Measurements from ENCODE around the gene HAVCR1.
"Not testable (repeated sequence)": the region's sequence is repeated elsewhere in the genome, so short reads cannot be mapped to it uniquely, and the experiment has no call there.

The HAVCR1 gene

DNA sequence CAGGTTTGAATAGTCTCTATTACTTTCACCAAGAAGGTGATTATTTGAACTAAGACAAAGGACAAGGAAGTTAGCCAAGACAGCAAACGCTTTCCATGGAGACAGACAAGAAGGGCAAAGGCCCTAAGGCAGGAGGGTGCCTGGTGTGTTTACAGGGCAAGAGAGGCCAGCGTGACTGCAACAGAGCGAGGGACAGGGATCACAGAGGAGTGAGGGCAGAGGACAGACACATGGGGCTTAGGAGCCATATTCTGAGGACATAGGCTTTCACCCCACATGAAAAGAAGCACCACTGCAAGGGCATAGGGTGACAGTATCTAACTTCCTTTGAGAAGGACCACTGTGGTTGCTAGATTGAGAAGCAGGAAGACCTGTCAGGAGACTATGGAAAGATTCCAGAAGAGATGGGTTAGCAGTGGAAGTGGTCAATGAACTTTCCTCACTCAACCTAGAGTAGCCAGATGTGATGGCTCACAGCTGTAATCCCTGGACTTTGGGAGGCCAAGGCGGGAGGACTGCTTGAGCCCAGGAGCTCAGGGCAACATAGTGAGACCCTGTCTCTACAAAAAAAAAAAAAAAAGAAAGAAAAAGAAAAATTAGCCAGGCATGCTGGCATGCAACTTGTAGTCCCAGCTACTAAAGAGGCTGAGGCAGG is 5.0 kb upstream of the HAVCR1 start:
- Histone ChIP-seq H3K4me3 (ENCODE audit: low read length, poor library complexity, severe bottlenecking) (no peak overlapping the region), H3K4me1 (ENCODE audit: insufficient read depth, low read length, poor library complexity, severe bottlenecking) (no peaks in the 10 kb centered on the region), H3F3A (ENCODE audit: low read depth) (no peaks in the 10 kb centered on the region), H2AFZ (ENCODE audit: low read length) (no peak overlapping the region), H3K9me3 (ENCODE audit: insufficient read depth, low read depth, low read length) (no peaks in the 10 kb centered on the region), H3K9ac (ENCODE audit: low read depth, low read length, poor library complexity, severe bottlenecking) (no peak overlapping the region), H3K79me2 (ENCODE audit: insufficient read depth, low read length) (no peaks in the 10 kb centered on the region), H3K27me3 (ENCODE audit: insufficient read depth, low read length, poor library complexity, severe bottlenecking) (no peaks in the 10 kb centered on the region), H3K9me2 (replicated peaks; ENCODE audit: low read depth, low read length) (no peaks in the 10 kb centered on the region), H4K20me1 (ENCODE audit: insufficient read depth, low read length, poor library complexity, severe bottlenecking) (no peaks in the 10 kb centered on the region), H3K36me3 (ENCODE audit: insufficient read depth, low read length) (no peaks in the 10 kb centered on the region), H3K4me2 (ENCODE audit: low read depth, low read length, poor library complexity, severe bottlenecking) (no peak overlapping the region)
- no peak for TF ChIP-seq EZH2phosphoT487 (IDR thresholded peaks at IDR 0.05; ENCODE audit: borderline replicate concordance)
- TF ChIP-seq CTCF (conservative IDR thresholded peaks at IDR 0.05; ENCODE audit: low read length) = no peak

DNA sequence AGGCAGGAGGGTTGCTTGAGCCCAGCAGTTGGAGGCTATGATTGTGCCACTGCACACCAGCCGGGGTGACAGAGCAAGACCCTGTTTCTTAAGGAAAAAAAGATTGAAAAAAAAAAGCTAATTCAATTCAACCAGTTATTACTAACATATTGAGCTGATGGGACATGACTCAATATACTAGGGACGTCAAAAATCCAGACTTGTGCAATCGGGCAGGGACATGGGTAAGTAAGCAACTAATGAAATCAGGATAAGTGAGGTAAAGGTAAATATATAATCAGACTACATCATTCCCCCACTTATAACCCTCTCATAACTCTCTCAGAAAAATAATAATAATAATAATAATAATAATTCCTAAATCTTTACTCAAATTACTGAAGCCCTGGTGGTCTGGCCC is 975 bp upstream of the HAVCR1 start:
- H3K79me2 ChIP-seq (ENCODE audit: insufficient read depth, low read length) = no peaks in the 10 kb centered on the region
- H3K4me1 ChIP-seq (ENCODE audit: insufficient read depth, low read length, poor library complexity, severe bottlenecking) = no peaks in the 10 kb centered on the region
- H4K20me1 ChIP-seq (ENCODE audit: insufficient read depth, low read length, poor library complexity, severe bottlenecking) = no peaks in the 10 kb centered on the region
- TF ChIP-seq EZH2phosphoT487 (IDR thresholded peaks at IDR 0.05; ENCODE audit: borderline replicate concordance) = no peak
- TF ChIP-seq CTCF (conservative IDR thresholded peaks at IDR 0.05; ENCODE audit: low read length) = no peak
- H3K9me2 ChIP-seq (replicated peaks; ENCODE audit: low read depth, low read length) = no peaks in the 10 kb centered on the region
- no peak overlapping the region for H3K9ac ChIP-seq (ENCODE audit: low read depth, low read length, poor library complexity, severe bottlenecking)
- H3K27me3 ChIP-seq (ENCODE audit: insufficient read depth, low read length, poor library complexity, severe bottlenecking) = no peaks in the 10 kb centered on the region
- no peaks in the 10 kb centered on the region for H3K36me3 ChIP-seq (ENCODE audit: insufficient read depth, low read length)
- H3F3A ChIP-seq (ENCODE audit: low read depth) = no peaks in the 10 kb centered on the region
- no peaks in the 10 kb centered on the region for H3K9me3 ChIP-seq (ENCODE audit: insufficient read depth, low read depth, low read length)
- no peak overlapping the region for H3K4me3 ChIP-seq (ENCODE audit: low read length, poor library complexity, severe bottlenecking)
- H3K4me2 ChIP-seq (ENCODE audit: low read depth, low read length, poor library complexity, severe bottlenecking) = no peak overlapping the region
- H2AFZ ChIP-seq (ENCODE audit: low read length) = no peak overlapping the region

DNA sequence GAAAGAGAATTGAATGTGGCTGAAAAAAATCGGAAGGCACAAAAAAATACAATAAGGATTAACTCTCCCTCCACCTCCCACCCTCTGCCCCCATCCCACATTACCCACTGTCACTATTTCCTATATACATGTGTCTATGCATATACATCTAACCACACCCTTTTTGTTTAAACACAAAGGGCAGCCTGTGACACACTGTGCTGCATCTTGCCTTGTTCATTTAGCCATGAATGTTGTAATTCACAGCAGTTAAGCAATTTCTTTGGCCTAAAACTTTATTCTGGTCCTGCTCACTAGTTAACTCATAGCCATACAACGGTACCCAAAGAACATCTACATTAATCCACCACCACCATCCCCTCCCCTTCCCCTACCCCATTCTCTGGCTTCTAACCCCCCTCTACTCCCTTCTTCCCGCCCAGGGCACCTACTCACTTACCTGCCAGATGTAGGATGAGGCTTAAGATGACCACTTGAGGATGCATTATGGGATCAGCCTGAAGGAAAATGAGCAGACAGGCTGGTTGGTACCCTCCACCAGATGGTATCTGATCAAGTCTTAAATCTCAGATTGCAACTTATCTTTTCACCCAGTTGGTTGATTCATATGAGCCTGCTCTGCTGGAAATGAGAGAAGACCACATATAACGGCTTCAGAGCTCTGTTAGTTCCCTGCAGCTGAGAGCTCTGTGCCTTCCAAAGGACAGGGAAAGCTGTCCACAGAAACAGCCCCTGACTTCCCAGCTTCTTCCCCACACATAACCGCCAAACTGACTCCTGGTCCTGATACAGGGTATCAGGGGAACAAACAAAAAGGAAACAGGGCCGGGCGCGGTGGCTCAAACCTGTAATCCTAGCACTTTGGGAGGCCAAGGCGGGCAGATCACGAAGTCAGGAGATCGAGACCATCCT is 1.2 kb downstream of the HAVCR1 start:
- Histone ChIP-seq H3K4me2 (ENCODE audit: low read depth, low read length, poor library complexity, severe bottlenecking) (no peak overlapping the region), H3K9me3 (ENCODE audit: insufficient read depth, low read depth, low read length) (no peaks in the 10 kb centered on the region), H4K20me1 (ENCODE audit: insufficient read depth, low read length, poor library complexity, severe bottlenecking) (no peaks in the 10 kb centered on the region), H3K9ac (ENCODE audit: low read depth, low read length, poor library complexity, severe bottlenecking) (no peak overlapping the region), H3K79me2 (ENCODE audit: insufficient read depth, low read length) (no peaks in the 10 kb centered on the region), H3K4me1 (ENCODE audit: insufficient read depth, low read length, poor library complexity, severe bottlenecking) (no peaks in the 10 kb centered on the region), H3K9me2 (replicated peaks; ENCODE audit: low read depth, low read length) (no peaks in the 10 kb centered on the region), H3K36me3 (ENCODE audit: insufficient read depth, low read length) (no peaks in the 10 kb centered on the region), H3K4me3 (ENCODE audit: low read length, poor library complexity, severe bottlenecking) (no peak overlapping the region), H3K27me3 (ENCODE audit: insufficient read depth, low read length, poor library complexity, severe bottlenecking) (no peaks in the 10 kb centered on the region), H3F3A (ENCODE audit: low read depth) (no peaks in the 10 kb centered on the region), H2AFZ (ENCODE audit: low read length) (no peak overlapping the region)
- no peak for TF ChIP-seq CTCF (conservative IDR thresholded peaks at IDR 0.05; ENCODE audit: low read length)
- TF ChIP-seq EZH2phosphoT487 (IDR thresholded peaks at IDR 0.05; ENCODE audit: borderline replicate concordance) = no peak

GRCh38 chr5:157056848-157057247 is 2.1 kb downstream of the HAVCR1 start:
- H3K4me1 ChIP-seq (ENCODE audit: insufficient read depth, low read length, poor library complexity, severe bottlenecking); H4K20me1 ChIP-seq (ENCODE audit: insufficient read depth, low read length, poor library complexity, severe bottlenecking); H3K9ac ChIP-seq (ENCODE audit: low read depth, low read length, poor library complexity, severe bottlenecking): not testable (repeated sequence)

More at GRCh38 chr5:157056848-157057247, 2.1 kb downstream of the HAVCR1 start:
- H3K4me3 ChIP-seq (ENCODE audit: low read length, poor library complexity, severe bottlenecking); H3F3A ChIP-seq (ENCODE audit: low read depth); H3K36me3 ChIP-seq (ENCODE audit: insufficient read depth, low read length); H2AFZ ChIP-seq (ENCODE audit: low read length); H3K79me2 ChIP-seq (ENCODE audit: insufficient read depth, low read length); H3K4me2 ChIP-seq (ENCODE audit: low read depth, low read length, poor library complexity, severe bottlenecking); H3K27me3 ChIP-seq (ENCODE audit: insufficient read depth, low read length, poor library complexity, severe bottlenecking); H3K9me3 ChIP-seq (ENCODE audit: insufficient read depth, low read depth, low read length); H3K9me2 ChIP-seq (replicated peaks; ENCODE audit: low read depth, low read length): not testable (repeated sequence)

Measured in Loucy (cell line).